H1 (cell line): ENCODE measurements around the gene FAM216A. TPM values are rescaled to one million over a fixed set of nuclear protein-coding genes. Genes with fewer than 3 reads are reported as not detected.

ENCODE experiments used
- BRCA1 ChIP-seq: IDR thresholded peaks from 2 replicates; pipeline ENCODE4 v1.6.1; 2012; ENCODE audit warnings: low read depth, low read length, improper control_type of control experiment
- CBX5 ChIP-seq: fragments of 300-800, 300-1000 bp; sonication (generic); IDR thresholded peaks from 2 replicates; pipeline ENCODE4 v1.7.1; 2016; ENCODE audit warnings: antibody characterized with exemption, low read length, low read depth
- CBX8 ChIP-seq: fragments of 300-800, 300-1000 bp; sonication (generic); IDR thresholded peaks from 2 replicates; pipeline ENCODE4 v1.7.1; 2016; ENCODE audit warnings: low read depth, low read length, borderline replicate concordance
- E2F6 ChIP-seq: IDR thresholded peaks from 2 replicates; pipeline ENCODE4 v1.6.1; 2012; ENCODE audit warnings: inconsistent platforms
- HDAC2 ChIP-seq, 2 experiments: fragments of 300-600 bp in 1 of 2; sonication (generic) in 1 of 2; IDR thresholded peaks; 2 replicates each; pipeline ENCODE4 v1.6.1; 2011 to 2012; ENCODE audit warnings: low read depth in 2 of 2, low read length in 2 of 2, mild to moderate bottlenecking in 2 of 2, moderate library complexity in 2 of 2, borderline replicate concordance in 1 of 2, inconsistent platforms in 1 of 2
- HDAC6 ChIP-seq: IDR thresholded peaks from one replicate; pipeline ENCODE4 v1.7.1; 2012; ENCODE audit warnings: low read depth, mild to moderate bottlenecking, inconsistent platforms, low read length, moderate library complexity
- JUND ChIP-seq: IDR thresholded peaks from 2 replicates; pipeline ENCODE4 v1.6.1; 2011; ENCODE audit warnings: mild to moderate bottlenecking, improper control_type of control experiment, low read length
- MAX ChIP-seq: IDR thresholded peaks from 2 replicates; pipeline ENCODE4 v1.6.1; 2012; ENCODE audit warnings: inconsistent platforms
- PHF8 ChIP-seq: fragments of 200-600 bp; sonication (generic); conservative IDR thresholded peaks from 2 replicates; pipeline ENCODE4 v1.7.1; 2012; ENCODE audit warnings: low read depth, mild to moderate bottlenecking, inconsistent platforms, low read length, moderate library complexity
- POLR2AphosphoS5 ChIP-seq: IDR thresholded peaks from 2 replicates; pipeline ENCODE4 v1.6.1; 2011; ENCODE audit warnings: low read depth, low read length
- RAD21 ChIP-seq, 2 experiments: IDR thresholded peaks in 1 of 2; conservative IDR thresholded peaks in 1 of 2; 2 replicates each; pipeline ENCODE4 v1.6.1; 2011; ENCODE audit warnings: low read depth in 2 of 2, low read length in 2 of 2, improper control_type of control experiment in 1 of 2, inconsistent platforms in 1 of 2, mild to moderate bottlenecking in 1 of 2, moderate library complexity in 1 of 2
- RNF2 ChIP-seq: fragments of 200-900, 300-1000 bp; sonication (generic); IDR thresholded peaks from 2 replicates; pipeline ENCODE4 v1.7.1; 2016; ENCODE audit warnings: borderline replicate concordance, low read depth, mild to moderate bottlenecking, antibody characterized with exemption, low read length; ENCODE audit not compliant: poor library complexity, severe bottlenecking; ENCODE audit errors: missing control alignments
- RXRA ChIP-seq: IDR thresholded peaks from 2 replicates; pipeline ENCODE4 v1.6.1; 2011; ENCODE audit warnings: low read depth, mild to moderate bottlenecking, low read length, moderate library complexity; ENCODE audit not compliant: insufficient read depth
- SAP30 ChIP-seq: fragments of 300-600 bp; sonication (generic); IDR thresholded peaks from 2 replicates; pipeline ENCODE4 v1.7.1; 2012; ENCODE audit warnings: low read length, moderate library complexity, mild to moderate bottlenecking, inconsistent platforms; ENCODE audit not compliant: insufficient read depth, insufficient replicate concordance
- SUZ12 ChIP-seq: fragments of 200-600 bp; sonication (generic); IDR thresholded peaks from 2 replicates; pipeline ENCODE4 v1.6.1; 2012; ENCODE audit warnings: mild to moderate bottlenecking, inconsistent platforms, low read length, moderate library complexity, mixed read lengths
- TAF1 ChIP-seq: IDR thresholded peaks from 2 replicates; pipeline ENCODE4 v1.6.1; 2011; ENCODE audit warnings: mild to moderate bottlenecking, low read depth, low read length
- TAF7 ChIP-seq: optimal IDR thresholded peaks from 2 replicates; pipeline ENCODE3; 2011; ENCODE audit warnings: low read depth, mild to moderate bottlenecking, inconsistent platforms, low read length, moderate library complexity, borderline replicate concordance
- TCF12 ChIP-seq: IDR thresholded peaks from 2 replicates; pipeline ENCODE4 v1.6.1; 2011; ENCODE audit warnings: low read depth, mild to moderate bottlenecking, low read length
- ZNF274 ChIP-seq: IDR thresholded peaks from 2 replicates; pipeline ENCODE4 v1.7.0; 2012; ENCODE audit warnings: low read length, borderline replicate concordance; ENCODE audit errors: extremely low read depth
- polyA plus RNA-seq, 7 experiments: library from polyadenylated mRNA; depleted of rRNA in 3 of 7; stranded (reverse) in 5 of 7; unstranded in 2 of 7; fragments of >200 nt in 5 of 7; fragments of 200-250 nt in 2 of 7; gene quantifications; 1 replicate in 5 of 7; 2 replicates in 1 of 7; 4 replicates in 1 of 7; pipeline versions ENCODE4 v1.2.1 to v1.2.3, GENCODE V29; 2011 to 2013; ENCODE audit warnings: missing spikeins in 2 of 7, mixed read lengths in 2 of 7
- total RNA-seq: library from RNA; stranded (reverse); fragmentation: NEBNext Ultra II Directional; extraction: Animal tissue kit (Norgen Biotek cat#: 25700); gene quantifications from 2 replicates; pipeline ENCODE4 v1.2.1, GENCODE V29; 2021
- TF ChIP-seq, protein P1 (sequence below): IDR thresholded peaks from 2 replicates; pipeline ENCODE4 v1.6.1; 2012; ENCODE audit warnings: low read length, inconsistent platforms

Gene FAM216A
- total and polyA plus RNA-seq, 2 of the 8 experiments (the other 6 are each of a cell fraction or from before 2014, with no cell fraction given): 19.8 to 24.6 TPM

DNA sequence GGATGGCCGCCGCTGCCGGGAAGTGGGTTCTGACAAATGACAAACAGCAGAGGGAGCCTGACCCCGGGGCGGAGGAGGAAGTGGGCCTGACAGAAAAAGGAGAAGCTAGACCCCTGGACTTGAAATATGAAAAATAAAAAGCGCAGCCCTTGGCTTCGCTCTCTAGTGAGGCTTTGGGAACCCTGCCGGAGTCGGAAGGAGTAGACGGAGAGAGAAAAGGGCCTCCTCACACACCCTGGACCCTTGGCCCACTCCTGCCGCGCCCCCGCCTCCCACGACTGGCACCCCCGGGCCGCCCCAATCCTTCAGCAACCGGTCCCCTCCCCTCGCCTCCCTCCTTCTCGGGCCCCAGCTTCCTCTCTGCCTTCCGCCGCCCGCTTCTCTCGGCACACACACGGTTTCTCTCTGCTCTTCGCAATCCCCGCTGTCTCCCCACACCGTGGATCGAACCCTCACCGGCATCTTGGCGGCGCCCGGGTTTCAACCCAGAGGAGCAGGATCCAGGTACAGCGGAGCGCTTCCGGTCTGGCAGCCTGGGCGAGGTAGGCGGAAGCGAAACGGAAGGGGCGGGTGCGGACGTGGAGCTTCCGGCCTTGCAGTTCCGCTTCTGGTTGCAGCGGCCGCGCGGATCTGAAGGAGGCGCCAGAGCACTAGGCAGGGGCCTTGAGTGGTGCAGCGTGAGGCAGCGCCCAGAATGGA is 18.7 kb upstream of the FAM216A start, which contains the start of gene ARPC3 (continued):
- TF ChIP-seq, protein P1, sequence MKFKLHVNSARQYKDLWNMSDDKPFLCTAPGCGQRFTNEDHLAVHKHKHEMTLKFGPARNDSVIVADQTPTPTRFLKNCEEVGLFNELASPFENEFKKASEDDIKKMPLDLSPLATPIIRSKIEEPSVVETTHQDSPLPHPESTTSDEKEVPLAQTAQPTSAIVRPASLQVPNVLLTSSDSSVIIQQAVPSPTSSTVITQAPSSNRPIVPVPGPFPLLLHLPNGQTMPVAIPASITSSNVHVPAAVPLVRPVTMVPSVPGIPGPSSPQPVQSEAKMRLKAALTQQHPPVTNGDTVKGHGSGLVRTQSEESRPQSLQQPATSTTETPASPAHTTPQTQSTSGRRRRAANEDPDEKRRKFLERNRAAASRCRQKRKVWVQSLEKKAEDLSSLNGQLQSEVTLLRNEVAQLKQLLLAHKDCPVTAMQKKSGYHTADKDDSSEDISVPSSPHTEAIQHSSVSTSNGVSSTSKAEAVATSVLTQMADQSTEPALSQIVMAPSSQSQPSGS: no peak
- 0 out of 2 replicates have a peak, but pooled peaks have one; percentile 41 for TF ChIP-seq TAF1
- no peak for TF ChIP-seq TCF12
- no peak for TF ChIP-seq RXRA
- TF ChIP-seq SAP30: no peak
- peak; percentile 78 to 86 for TF ChIP-seq RAD21 (IDR thresholded peaks at IDR 0.05 in 1 of 2, conservative IDR thresholded peaks at IDR 0.05 in 1 of 2; ENCODE audit: low read depth in 2 of 2, low read length in 2 of 2)
- no peak for TF ChIP-seq RNF2
- peak; percentile 75 for TF ChIP-seq MAX
- TF ChIP-seq POLR2AphosphoS5: no peak
- TF ChIP-seq PHF8: peak; percentile 61; the same call in 1 of the 2 replicates
- TF ChIP-seq CBX8: no peak
- no peak for TF ChIP-seq JUND
- TF ChIP-seq SUZ12: no peak
- no peak for TF ChIP-seq ZNF274
- TF ChIP-seq BRCA1: no peak; the same call in 1 of the 2 replicates
- no peak for TF ChIP-seq E2F6
- TF ChIP-seq HDAC2 (IDR thresholded peaks at IDR 0.05; ENCODE audit: borderline replicate concordance in 1 of 2, low read depth in 2 of 2, low read length in 2 of 2): peak in 1 of 2 experiments; percentile 28; a peak in 1 of 4 replicates
- TF ChIP-seq CBX5: no peak
- no peak for TF ChIP-seq HDAC6
- TF ChIP-seq TAF7: peak; percentile 21
